K562 (cell line): ENCODE results near the gene MFSD11. TPM values are rescaled to one million over a fixed set of nuclear protein-coding genes. Genes with fewer than 3 reads are reported as not detected.

Experiments used
- ARID1B ChIP-seq: fragments of 450-650 bp; IDR thresholded peaks from 2 replicates; pipeline ENCODE4 v1.6.1; 2016; ENCODE audit warnings: antibody characterized with exemption, mild to moderate bottlenecking, inconsistent platforms
- ATF1 ChIP-seq, 2 experiments: fragments of 450-650 bp in 1 of 2; IDR thresholded peaks; 2 replicates each; pipeline ENCODE4 v1.6.1; 2016; ENCODE audit warnings: missing compliant biosample characterization in 1 of 2, missing genetic modification characterization in 1 of 2
- ATF7 ChIP-seq: fragments of 450-650 bp; IDR thresholded peaks from 2 replicates; pipeline ENCODE4 v1.7.1; 2014; ENCODE audit warnings: mild to moderate bottlenecking, moderate library complexity
- C11orf30 ChIP-seq: fragments of 450-650 bp; IDR thresholded peaks from 2 replicates; pipeline ENCODE4 v1.6.1; 2016; ENCODE audit warnings: low read depth, mild to moderate bottlenecking
- CBFA2T3 ChIP-seq: fragments of 450-650 bp; IDR thresholded peaks from 2 replicates; pipeline ENCODE4 v1.6.1; 2017
- CBX1 ChIP-seq: sonication (generic); IDR thresholded peaks from 2 replicates; pipeline ENCODE4 v1.6.1; 2016; ENCODE audit warnings: antibody characterized with exemption, low read depth, mild to moderate bottlenecking
- FOSL1 ChIP-seq: fragments of 200-800 bp; sonication (Bioruptor generic); conservative IDR thresholded peaks from 2 replicates; pipeline ENCODE4 v1.6.1; 2016; ENCODE audit warnings: missing genetic modification characterization, missing compliant biosample characterization
- JUNB ChIP-seq: fragments of 450-650 bp; formaldehyde crosslinking; conservative IDR thresholded peaks from 2 replicates; pipeline ENCODE4 v1.4.0; 2020; ENCODE audit warnings: mild to moderate bottlenecking
- L3MBTL2 ChIP-seq: fragments of 450-650 bp; IDR thresholded peaks from 2 replicates; pipeline ENCODE4 v1.6.1; 2016; ENCODE audit warnings: mild to moderate bottlenecking, moderate library complexity
- LEF1 ChIP-seq: fragments of 450-650 bp; IDR thresholded peaks from 2 replicates; pipeline ENCODE4 v1.6.1; 2016; ENCODE audit warnings: mild to moderate bottlenecking
- MAFG ChIP-seq: fragments of 450-650 bp; conservative IDR thresholded peaks from 2 replicates; pipeline ENCODE4 v1.6.1; 2016; ENCODE audit warnings: missing genetic modification characterization, missing compliant biosample characterization
- MYC ChIP-seq, 2 experiments: fragments of 250-450 bp in 1 of 2; sonication (Bioruptor Pico) in 1 of 2; IDR thresholded peaks; 2 replicates each; pipeline versions ENCODE4 v1.5.1 to v1.6.1; 2012 to 2021; ENCODE audit warnings: low read depth in 2 of 2, borderline replicate concordance in 1 of 2, improper control_type of control experiment in 1 of 2, low read length in 1 of 2, mild to moderate bottlenecking in 1 of 2, moderate library complexity in 1 of 2
- SMARCC2 ChIP-seq: fragments of 450-650 bp; IDR thresholded peaks from 2 replicates; pipeline ENCODE4 v1.6.1; 2017; ENCODE audit warnings: antibody characterized with exemption, moderate library complexity, mild to moderate bottlenecking, low read depth
- TEAD4 ChIP-seq, 2 experiments: sonication (generic) in 1 of 2; formaldehyde crosslinking in 1 of 2; IDR thresholded peaks; 2 replicates each; pipeline versions ENCODE4 v1.6.1 to v1.8.0; 2012 to 2022; ENCODE audit warnings: borderline replicate concordance in 1 of 2, inconsistent platforms in 1 of 2, low read length in 1 of 2, mild to moderate bottlenecking in 1 of 2, missing genetic modification reagents in 1 of 2
- VEZF1 ChIP-seq: fragments of 200-800 bp; sonication (Bioruptor generic); IDR thresholded peaks from 2 replicates; pipeline ENCODE4 v1.6.1; 2017; ENCODE audit warnings: missing genetic modification characterization, missing compliant biosample characterization
- polyA plus RNA-seq, 8 experiments: library from polyadenylated mRNA; depleted of rRNA in 4 of 8; stranded (reverse) in 5 of 8; unstranded in 3 of 8; fragments of >200 nt; fragmentation: Nextera tagmentation in 2 of 8; fragmentation: Illumina TruSeq in 1 of 8; extraction: Ambion mirVana in 2 of 8; extraction: Trizol in 1 of 8; gene quantifications; 2 replicates each; pipeline versions ENCODE4 v1.2.1 to v1.2.3, GENCODE V29; 2011 to 2014; ENCODE audit warnings: inconsistent platforms in 1 of 8, missing spikeins in 1 of 8
- total RNA-seq, 7 experiments: library from RNA; depleted of rRNA in 6 of 7; stranded (reverse); fragments of >200 nt in 6 of 7; fragmentation: Illumina TruSeq in 2 of 7; extraction: Trizol in 2 of 7; gene quantifications; 2 replicates each; pipeline versions ENCODE4 v1.2.1 to v1.2.3, GENCODE V29; 2011 to 2021; ENCODE audit warnings: low replicate concordance in 1 of 7
- TF ChIP-seq, protein P1 (sequence below), 2 experiments: IDR thresholded peaks; 2 replicates each; pipeline ENCODE4 v1.6.1; 2011; ENCODE audit warnings: borderline replicate concordance in 1 of 2, control low read depth in 1 of 2, low read depth in 1 of 2, low read length in 1 of 2, mild to moderate bottlenecking in 1 of 2, mixed read lengths in 1 of 2, moderate library complexity in 1 of 2; ENCODE audit not compliant: insufficient read depth in 1 of 2, insufficient read length in 1 of 2, poor library complexity in 1 of 2, severe bottlenecking in 1 of 2; ENCODE audit errors: extremely low read depth in 1 of 2
- TF ChIP-seq, protein P2 (sequence below): sonication (generic); formaldehyde crosslinking; IDR thresholded peaks from 2 replicates; pipeline ENCODE4 v1.9.0; 2022; ENCODE audit warnings: mild to moderate bottlenecking, missing genetic modification reagents
- TF ChIP-seq, protein P3 (sequence below): fragments of 450-650 bp; IDR thresholded peaks from 2 replicates; pipeline ENCODE4 v1.6.1; 2018; ENCODE audit not compliant: partially characterized antibody

Gene MFSD11
- total and polyA plus RNA-seq, 9 of the 15 experiments (the other 6 are each of a cell fraction or from before 2014, with no cell fraction given): 14.4 to 24.5 (median 19.9) TPM

DNA sequence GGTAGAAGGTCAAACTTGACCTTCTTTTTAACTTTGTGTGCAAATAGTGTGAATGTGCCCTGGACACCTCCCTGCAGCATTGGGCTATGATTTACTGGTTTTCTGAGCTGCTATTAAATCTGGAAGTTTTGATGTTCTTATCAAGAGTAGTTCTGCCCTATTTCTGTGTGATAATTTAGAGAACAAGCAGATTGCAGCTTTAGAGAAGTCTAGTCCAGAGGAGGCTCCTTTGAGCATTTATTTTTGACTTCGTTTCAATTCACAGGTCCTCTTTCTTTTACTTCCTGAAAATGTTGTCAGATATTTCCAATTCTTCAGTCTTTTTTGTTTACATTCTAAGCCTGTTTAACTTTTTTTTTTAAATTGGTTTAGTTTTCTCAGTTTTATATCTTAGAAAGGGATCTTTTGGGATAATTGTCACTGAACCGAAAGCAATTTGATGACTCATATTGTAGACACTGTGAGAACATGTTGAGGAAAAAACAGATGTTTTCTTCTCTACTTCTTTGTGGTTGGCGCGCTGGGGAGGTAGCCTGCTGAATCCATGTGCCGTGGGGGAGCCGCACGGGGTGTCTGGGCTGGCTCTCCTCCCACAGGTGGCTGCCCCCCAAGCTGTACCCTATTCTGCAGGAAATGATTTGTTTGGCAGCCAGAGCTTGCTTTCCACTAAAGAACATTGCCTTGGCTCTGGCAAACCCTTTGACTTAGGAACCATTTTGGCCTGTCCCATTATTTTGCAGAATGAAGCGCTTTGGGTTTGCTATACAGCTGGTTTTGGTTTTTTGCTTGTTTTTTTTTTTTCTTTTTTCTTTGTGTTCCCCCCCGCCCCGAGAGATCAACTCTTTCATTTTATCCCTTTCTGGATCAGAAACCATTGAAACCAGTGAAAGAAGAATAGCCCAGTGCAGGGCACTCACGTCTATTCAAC lies 53.4 kb downstream of the MFSD11 start (continued):
- TF ChIP-seq VEZF1 (peak; percentile 27; the same call in 1 of the 2 replicates), ATF7 (peak; percentile 68), ARID1B (peak; percentile 80), ATF1 (CRISPR knock-in tag; IDR thresholded peaks at IDR 0.05) (no peak), ATF1 (tag; IDR thresholded peaks at IDR 0.05) (peak; percentile 35), CBX1 (no peak), JUNB (CRISPR knock-in tag) (peak; percentile 40; the same call in 1 of the 2 replicates), MAFG (tag) (peak; percentile 43; the same call in 1 of the 2 replicates), TEAD4 (IDR thresholded peaks at IDR 0.05; ENCODE audit: low read length) (peak; percentile 66), TEAD4 (CRISPR knock-in tag; IDR thresholded peaks at IDR 0.05; ENCODE audit: borderline replicate concordance) (no peak), MYC (IDR thresholded peaks at IDR 0.05; ENCODE audit: low read depth, low read length) (peak; percentile 63), MYC (CRISPR knock-in tag; IDR thresholded peaks at IDR 0.05; ENCODE audit: borderline replicate concordance, low read depth) (no peak), CBFA2T3 (peak; percentile 71), FOSL1 (tag) (peak; percentile 96), L3MBTL2 (peak; percentile 58), LEF1 (peak; percentile 55; the same call in 1 of the 2 replicates), C11orf30 (peak; percentile 76; the same call in 1 of the 2 replicates), SMARCC2 (peak; percentile 85)
- TF ChIP-seq, protein P1, sequence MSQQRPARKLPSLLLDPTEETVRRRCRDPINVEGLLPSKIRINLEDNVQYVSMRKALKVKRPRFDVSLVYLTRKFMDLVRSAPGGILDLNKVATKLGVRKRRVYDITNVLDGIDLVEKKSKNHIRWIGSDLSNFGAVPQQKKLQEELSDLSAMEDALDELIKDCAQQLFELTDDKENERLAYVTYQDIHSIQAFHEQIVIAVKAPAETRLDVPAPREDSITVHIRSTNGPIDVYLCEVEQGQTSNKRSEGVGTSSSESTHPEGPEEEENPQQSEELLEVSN (IDR thresholded peaks at IDR 0.05; ENCODE audit: borderline replicate concordance in 1 of 2, extremely low read depth in 1 of 2, insufficient read depth in 1 of 2, insufficient read length in 1 of 2, low read depth in 1 of 2, low read length in 1 of 2, poor library complexity in 1 of 2, severe bottlenecking in 1 of 2): peak in 1 of 2 experiments; percentile 43
- TF ChIP-seq, protein P2, sequence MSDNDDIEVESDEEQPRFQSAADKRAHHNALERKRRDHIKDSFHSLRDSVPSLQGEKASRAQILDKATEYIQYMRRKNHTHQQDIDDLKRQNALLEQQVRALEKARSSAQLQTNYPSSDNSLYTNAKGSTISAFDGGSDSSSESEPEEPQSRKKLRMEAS (CRISPR knock-in tag): peak; percentile 92
- TF ChIP-seq, protein P3, sequence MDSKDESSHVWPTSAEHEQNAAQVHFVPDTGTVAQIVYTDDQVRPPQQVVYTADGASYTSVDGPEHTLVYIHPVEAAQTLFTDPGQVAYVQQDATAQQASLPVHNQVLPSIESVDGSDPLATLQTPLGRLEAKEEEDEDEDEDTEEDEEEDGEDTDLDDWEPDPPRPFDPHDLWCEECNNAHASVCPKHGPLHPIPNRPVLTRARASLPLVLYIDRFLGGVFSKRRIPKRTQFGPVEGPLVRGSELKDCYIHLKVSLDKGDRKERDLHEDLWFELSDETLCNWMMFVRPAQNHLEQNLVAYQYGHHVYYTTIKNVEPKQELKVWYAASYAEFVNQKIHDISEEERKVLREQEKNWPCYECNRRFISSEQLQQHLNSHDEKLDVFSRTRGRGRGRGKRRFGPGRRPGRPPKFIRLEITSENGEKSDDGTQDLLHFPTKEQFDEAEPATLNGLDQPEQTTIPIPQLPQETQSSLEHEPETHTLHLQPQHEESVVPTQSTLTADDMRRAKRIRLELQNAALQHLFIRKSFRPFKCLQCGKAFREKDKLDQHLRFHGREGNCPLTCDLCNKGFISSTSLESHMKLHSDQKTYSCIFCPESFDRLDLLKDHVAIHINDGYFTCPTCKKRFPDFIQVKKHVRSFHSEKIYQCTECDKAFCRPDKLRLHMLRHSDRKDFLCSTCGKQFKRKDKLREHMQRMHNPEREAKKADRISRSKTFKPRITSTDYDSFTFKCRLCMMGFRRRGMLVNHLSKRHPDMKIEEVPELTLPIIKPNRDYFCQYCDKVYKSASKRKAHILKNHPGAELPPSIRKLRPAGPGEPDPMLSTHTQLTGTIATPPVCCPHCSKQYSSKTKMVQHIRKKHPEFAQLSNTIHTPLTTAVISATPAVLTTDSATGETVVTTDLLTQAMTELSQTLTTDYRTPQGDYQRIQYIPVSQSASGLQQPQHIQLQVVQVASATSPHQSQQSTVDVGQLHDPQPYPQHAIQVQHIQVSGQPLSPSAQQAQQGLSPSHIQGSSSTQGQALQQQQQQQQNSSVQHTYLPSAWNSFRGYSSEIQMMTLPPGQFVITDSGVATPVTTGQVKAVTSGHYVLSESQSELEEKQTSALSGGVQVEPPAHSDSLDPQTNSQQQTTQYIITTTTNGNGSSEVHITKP: peak; percentile 79
- TF ChIP-seq, all 486 proteins: peak for 62
